Measurements from ENCODE around the gene BOLA1. TPM values are rescaled to one million over a fixed set of nuclear protein-coding genes. Genes with fewer than 3 reads are reported as not detected.
"Not testable (repeated sequence)": the region's sequence is repeated elsewhere in the genome, so short reads cannot be mapped to it uniquely, and the experiment has no call there.

BOLA1 gene
- total RNA-seq, 1 experiment from 2014 or later = 17.4 TPM

DNA sequence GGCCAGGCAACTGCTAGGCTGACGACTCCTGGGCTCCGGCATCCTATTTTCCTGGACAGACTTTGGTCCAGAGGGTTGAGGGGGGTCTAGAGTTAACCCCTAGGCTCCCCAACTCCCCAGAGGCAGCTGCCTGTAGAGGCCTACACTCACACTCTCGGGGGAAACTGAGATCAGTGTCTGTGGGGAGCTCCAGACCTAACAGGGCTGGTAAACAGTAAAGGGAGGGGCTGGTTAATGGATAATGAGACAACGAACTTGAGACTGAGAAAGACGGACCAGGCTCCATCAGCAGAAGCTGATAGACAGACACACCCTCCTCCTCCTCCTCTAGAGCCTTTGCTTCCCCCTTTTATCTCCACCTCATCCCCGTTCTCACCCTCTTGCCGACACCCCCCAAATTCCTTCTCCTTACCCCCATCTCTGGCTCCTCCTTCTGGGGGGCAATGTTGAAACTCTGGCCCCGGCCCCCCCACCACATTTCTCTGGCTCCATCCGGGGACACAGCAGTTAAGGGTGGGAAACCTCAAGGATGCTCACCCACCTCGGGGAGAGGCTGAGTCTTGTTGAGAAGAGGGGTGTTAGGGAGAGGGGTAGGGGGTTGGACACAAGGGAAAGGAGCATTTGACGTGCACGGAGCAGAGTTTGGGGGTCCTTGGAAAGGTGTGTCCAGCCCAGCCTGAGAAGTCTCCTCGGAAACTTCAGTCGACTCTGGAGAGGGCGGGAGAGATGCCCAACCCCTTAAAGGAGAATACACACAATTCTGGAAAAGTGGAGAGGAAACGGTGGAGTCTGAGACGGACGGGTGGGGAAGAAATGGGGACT is 37.0 kb downstream of the BOLA1 start, which contains the start of gene MTMR11:
TSS of gene MTMR11 (minus strand) at position 710 of the 822 bp plus-strand sequence. CDS start at position 478, 232 bp downstream.
- no peak for TF ChIP-seq CTCF (IDR thresholded peaks at IDR 0.05; ENCODE audit: unreplicated experiment)
- DNase-seq (ENCODE audit: unreplicated experiment) = peak; percentile 69
- peak within 1 kb of the TSS; percentile 91 for H3K4me3 Mint-ChIP-seq (ENCODE audit: unreplicated experiment)
- POLR2A ChIA-PET = interaction anchor here (0.6 to 9.2 kb wide), 14 partner anchors 9 to 345 kb away, joined by 3 to 273 read pairs (median 5); partner anchors contain the start of genes BOLA1, OTUD7B and SF3B4
- H3K4me1 Mint-ChIP-seq (ENCODE audit: insufficient read depth, unreplicated experiment) = peaks cover 55% of the 10 kb centered on the region
- intact Hi-C loops (cut with micrococcal nuclease) = no loop called here
- peaks cover 9% of the 10 kb centered on the region for H3K36me3 Mint-ChIP-seq (ENCODE audit: insufficient read depth, unreplicated experiment)
- BruUV-seq (replicated peaks) = no TSS peak
- peak within 1 kb of the TSS; percentile 93 for H3K27ac Mint-ChIP-seq (ENCODE audit: low read depth, unreplicated experiment)
- no peaks in the 10 kb centered on the region for H3K9me3 Mint-ChIP-seq (ENCODE audit: unreplicated experiment)
- no peaks in the 10 kb centered on the region for H3K27me3 Mint-ChIP-seq (ENCODE audit: insufficient read depth, unreplicated experiment)
- CTCF ChIA-PET = interaction anchor here (1.2 to 1.7 kb wide), 4 partner anchors 11 to 251 kb away, joined by 3 to 6 read pairs (median 4); no protein-coding TSS in a partner anchor

DNA sequence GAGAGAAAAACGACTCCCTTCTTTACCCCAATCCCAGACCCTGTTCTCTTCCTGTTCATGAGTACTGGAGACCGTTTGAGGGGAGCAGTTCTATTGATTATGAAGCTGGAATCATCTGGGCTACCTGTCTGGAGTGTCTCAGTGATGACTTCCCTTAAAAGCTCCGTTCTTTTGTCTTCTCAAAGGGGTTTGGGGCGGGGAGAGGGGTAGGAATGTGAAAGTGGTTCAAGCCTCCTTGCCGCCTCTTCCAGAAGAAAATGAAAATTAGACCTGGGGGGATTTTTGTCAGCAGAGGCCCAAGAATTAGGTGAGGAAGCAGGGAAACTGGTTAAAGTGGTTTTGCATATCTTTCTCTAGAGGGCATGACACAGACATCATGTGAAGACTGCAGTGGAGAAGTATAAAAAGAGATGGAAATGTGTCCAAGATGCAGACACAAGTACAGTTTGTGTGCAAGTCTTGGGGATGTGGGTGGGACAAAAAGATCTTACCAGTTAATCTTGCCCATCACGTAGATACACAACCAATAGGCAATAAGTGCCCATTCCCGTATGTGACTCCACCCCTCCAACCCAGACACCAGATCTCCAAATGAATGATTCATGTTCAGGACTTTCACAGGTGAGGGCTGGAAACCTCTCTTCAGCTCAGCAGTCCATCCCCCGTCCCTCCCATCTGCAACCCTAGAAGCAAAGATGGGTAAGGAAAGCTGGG is 37.8 kb downstream of the BOLA1 start:
- BruUV-seq (replicated peaks) = no TSS peak
- CTCF ChIA-PET = interaction anchor here (0.6 to 1.7 kb wide), 10 partner anchors 8 to 127 kb away, joined by 3 to 6 read pairs (median 4); partner anchors contain the start of gene SF3B4
- Mint-ChIP-seq H3K9me3 (ENCODE audit: unreplicated experiment) (no peaks in the 10 kb centered on the region), H3K27me3 (ENCODE audit: insufficient read depth, unreplicated experiment) (no peaks in the 10 kb centered on the region), H3K4me1 (ENCODE audit: insufficient read depth, unreplicated experiment) (peaks cover 48% of the 10 kb centered on the region), H3K36me3 (ENCODE audit: insufficient read depth, unreplicated experiment) (peaks cover 6% of the 10 kb centered on the region), H3K27ac (ENCODE audit: low read depth, unreplicated experiment) (peak overlapping the region; percentile 93), H3K4me3 (ENCODE audit: unreplicated experiment) (peak overlapping the region; percentile 91)
- peak; percentile 23 for TF ChIP-seq CTCF (IDR thresholded peaks at IDR 0.05; ENCODE audit: unreplicated experiment)
- POLR2A ChIA-PET = interaction anchor here (0.6 to 9.2 kb wide), 24 partner anchors 10 to 427 kb away, joined by 3 to 273 read pairs (median 5); partner anchors contain the start of genes BOLA1, OTUD7B, PLEKHO1 and RPRD2
- peak; percentile 96 for DNase-seq (ENCODE audit: unreplicated experiment)
- intact Hi-C loops (cut with micrococcal nuclease) = no loop called here

- H3K36me3 Mint-ChIP-seq (ENCODE audit: insufficient read depth, unreplicated experiment) = peaks cover 4% of the 10 kb centered on the region
- H3K27ac Mint-ChIP-seq (ENCODE audit: low read depth, unreplicated experiment) = peak overlapping the region; percentile 93
- ChIA-PET POLR2A (interaction anchor here (0.6 to 9.2 kb wide), 22 partner anchors 10 to 426 kb away, joined by 3 to 273 read pairs (median 5); partner anchors contain the start of genes BOLA1, OTUD7B, PLEKHO1 and RPRD2), CTCF (interaction anchor here (0.6 to 1.5 kb wide), 9 partner anchors 9 to 126 kb away, joined by 3 to 6 read pairs (median 3); partner anchors contain the start of gene SF3B4)
- intact Hi-C loops (cut with micrococcal nuclease) = no loop called here
- DNase-seq (ENCODE audit: unreplicated experiment) = no peak
- BruUV-seq (replicated peaks) = no TSS peak
- H3K27me3 Mint-ChIP-seq (ENCODE audit: insufficient read depth, unreplicated experiment) = no peaks in the 10 kb centered on the region
- H3K4me3 Mint-ChIP-seq (ENCODE audit: unreplicated experiment) = peak overlapping the region; percentile 91
- no peak for TF ChIP-seq CTCF (IDR thresholded peaks at IDR 0.05; ENCODE audit: unreplicated experiment)
- no peaks in the 10 kb centered on the region for H3K9me3 Mint-ChIP-seq (ENCODE audit: unreplicated experiment)
- peaks cover 48% of the 10 kb centered on the region for H3K4me1 Mint-ChIP-seq (ENCODE audit: insufficient read depth, unreplicated experiment)
Observed at GRCh38 chr1:149937759-149938158, 38.4 kb downstream of the BOLA1 start.

DNA sequence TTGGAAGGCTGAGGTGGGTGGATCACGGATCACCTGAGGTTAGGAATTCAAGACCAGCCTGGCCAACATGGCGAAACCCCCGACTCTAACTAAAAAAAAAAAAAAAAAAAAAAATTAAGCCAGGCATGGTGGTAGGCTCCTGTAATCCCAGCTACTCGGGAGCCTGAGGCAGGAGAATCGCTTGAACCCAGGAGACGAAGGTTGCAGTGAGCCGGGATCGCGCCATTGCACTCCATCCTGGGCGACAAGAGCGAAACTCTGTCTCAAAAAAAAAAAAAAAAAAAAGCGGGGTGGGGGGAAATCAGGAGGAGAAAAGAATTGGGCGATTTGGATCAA is 39.3 kb downstream of the BOLA1 start:
- BruUV-seq (replicated peaks); H3K9me3 Mint-ChIP-seq (ENCODE audit: unreplicated experiment); DNase-seq (ENCODE audit: unreplicated experiment); H3K27me3 Mint-ChIP-seq (ENCODE audit: insufficient read depth, unreplicated experiment); H3K36me3 Mint-ChIP-seq (ENCODE audit: insufficient read depth, unreplicated experiment): not testable (repeated sequence)
- Mint-ChIP-seq H3K4me1 (ENCODE audit: insufficient read depth, unreplicated experiment) (peaks cover 50% of the 10 kb centered on the region), H3K27ac (ENCODE audit: low read depth, unreplicated experiment) (peak overlapping the region; percentile 82), H3K4me3 (ENCODE audit: unreplicated experiment) (peak overlapping the region; percentile 91)
- intact Hi-C loops (cut with micrococcal nuclease) = loop anchor here (1.0 kb wide), 1 partner anchor 51 kb away; a partner anchor contains a TSS
- CTCF ChIA-PET = interaction anchor here (0.5 to 1.0 kb wide), 3 partner anchors 51 to 247 kb away, joined by 3 read pairs; a partner anchor contains a TSS
- POLR2A ChIA-PET = interaction anchor here (0.7 to 9.2 kb wide), 15 partner anchors 9 to 426 kb away, joined by 3 to 273 read pairs (median 5); partner anchors contain the start of genes OTUD7B, RPRD2, SF3B4 and VPS45

All from MCF 10A (cell line).